ENCODE data around the gene ZNF682. TPM values are rescaled to one million over a fixed set of nuclear protein-coding genes. Genes with fewer than 3 reads are reported as not detected.
A peak's percentile ranks its signal among the peaks of the same experiment; 100 is the strongest.
"Not testable (repeated sequence)": the region's sequence is repeated elsewhere in the genome, so short reads cannot be mapped to it uniquely, and the experiment has no call there.

ZNF682 gene
- total and polyA plus RNA-seq, 2 of the 8 experiments (the other 6 are each of a cell fraction or from before 2014, with no cell fraction given), result 4.3 to 27.5 TPM

DNA sequence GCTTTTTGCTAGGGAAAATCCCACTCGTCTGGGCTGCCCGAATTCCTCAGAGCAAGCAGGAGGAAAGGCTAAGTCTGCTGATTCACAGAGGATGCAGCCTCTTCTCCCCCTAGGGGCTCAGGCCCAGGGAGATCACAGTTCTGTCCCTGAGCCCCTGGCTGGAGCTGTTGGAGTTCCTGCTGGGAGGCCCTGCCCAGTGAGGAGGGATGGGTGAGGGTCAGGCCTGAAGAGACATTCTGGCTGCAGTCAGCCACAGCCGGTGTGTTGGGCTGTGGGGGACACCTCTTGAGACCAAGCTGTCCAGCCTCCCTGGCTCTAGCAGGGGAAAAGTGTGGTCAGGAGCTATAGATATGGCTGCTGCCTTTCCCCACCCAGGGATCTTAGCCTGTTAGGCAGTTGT is 73.2 kb downstream of the ZNF682 start:
- H3K4me3 ChIP-seq (ENCODE audit: extremely low read depth in 1 of 4, insufficient read depth in 2 of 4, low read depth in 3 of 4, low read length in 4 of 4); H3K9ac ChIP-seq (replicated peaks in 1 of 4; ENCODE audit: extremely low read depth in 1 of 4, low read depth in 3 of 4, low read length in 3 of 4); H3K4ac ChIP-seq (replicated peaks; ENCODE audit: insufficient read length, low read depth, low read length); CTCF ChIA-PET (ENCODE audit: partially characterized antibody); H2BK12ac ChIP-seq (ENCODE audit: low read depth, low read length); H3K4me1 ChIP-seq (replicated peaks in 1 of 4; ENCODE audit: control insufficient read depth in 3 of 4, insufficient read depth in 4 of 4, low read length in 3 of 4); H3K23me2 ChIP-seq (ENCODE audit: low read depth, low read length); H2BK20ac ChIP-seq (ENCODE audit: low read length); H4K20me1 ChIP-seq (replicated peaks in 1 of 2; ENCODE audit: control insufficient read depth in 1 of 2, insufficient read depth in 2 of 2, low read length in 2 of 2); H3K79me2 ChIP-seq (ENCODE audit: control insufficient read depth in 1 of 2, insufficient read depth in 2 of 2, low read length in 2 of 2); H3K23ac ChIP-seq (ENCODE audit: insufficient read length); H3K36me3 ChIP-seq (ENCODE audit: control insufficient read depth in 2 of 4, insufficient read depth in 4 of 4, low read length in 3 of 4); H3K14ac ChIP-seq (ENCODE audit: insufficient read length); H3K56ac ChIP-seq (replicated peaks; ENCODE audit: insufficient read length, low read depth, low read length); H3K4me2 ChIP-seq (ENCODE audit: insufficient read depth in 1 of 2, low read depth in 2 of 2, low read length in 2 of 2); H2BK120ac ChIP-seq (replicated peaks; ENCODE audit: low read depth, low read length); H3K27ac ChIP-seq (ENCODE audit: low read depth, low read length); H2BK15ac ChIP-seq (ENCODE audit: low read length); H2AK5ac ChIP-seq (ENCODE audit: low read depth, low read length); POLR2A ChIA-PET (ENCODE audit: partially characterized antibody); H3K18ac ChIP-seq (ENCODE audit: extremely low read depth, low read length); H3K9me3 ChIP-seq (ENCODE audit: insufficient read depth in 2 of 2, low read depth in 1 of 2, low read length in 1 of 2); H3K79me1 ChIP-seq (ENCODE audit: low read depth, low read length); H4K8ac ChIP-seq (ENCODE audit: extremely low read depth, insufficient read depth, low read length); H4K5ac ChIP-seq (ENCODE audit: insufficient read length, low read depth, low read length); H4K91ac ChIP-seq (replicated peaks; ENCODE audit: insufficient read length, low read length); H3K27me3 ChIP-seq (replicated peaks in 1 of 4; ENCODE audit: control insufficient read depth in 3 of 4, extremely low read depth in 1 of 4, insufficient read depth in 3 of 4, low read length in 3 of 4); H2BK5ac ChIP-seq (ENCODE audit: low read depth, low read length): not testable (repeated sequence)
- peak overlapping the region; percentile 70; the same call in 1 of the 2 replicates for H2AFZ ChIP-seq (ENCODE audit: low read length)
- DNase-seq (ENCODE audit: low read depth in 1 of 2, low spot score in 2 of 2) (peak in 1 of 2 experiments; percentile 42), FAIRE-seq (peak; percentile 39)
- 78% methylated on average over 3 of the region's 3 CpGs; no CpG with 5 or more reads in 1 of the 2 experiments for WGBS, 2 experiments (ENCODE audit: extremely low coverage in 1 of 2, insufficient coverage in 1 of 2, insufficient read length in 1 of 2, insufficient replicate concordance in 2 of 2, low coverage in 1 of 2, low lambda C conversion rate in 2 of 2, missing lambda C conversion rate in 1 of 2)
